ENCODE measurements around the gene TMEM132A. TPM values are rescaled to one million over a fixed set of nuclear protein-coding genes. Genes with fewer than 3 reads are reported as not detected.

TMEM132A gene
- total RNA-seq, 1 donor from 2014 or later, result 22.6 TPM

DNA sequence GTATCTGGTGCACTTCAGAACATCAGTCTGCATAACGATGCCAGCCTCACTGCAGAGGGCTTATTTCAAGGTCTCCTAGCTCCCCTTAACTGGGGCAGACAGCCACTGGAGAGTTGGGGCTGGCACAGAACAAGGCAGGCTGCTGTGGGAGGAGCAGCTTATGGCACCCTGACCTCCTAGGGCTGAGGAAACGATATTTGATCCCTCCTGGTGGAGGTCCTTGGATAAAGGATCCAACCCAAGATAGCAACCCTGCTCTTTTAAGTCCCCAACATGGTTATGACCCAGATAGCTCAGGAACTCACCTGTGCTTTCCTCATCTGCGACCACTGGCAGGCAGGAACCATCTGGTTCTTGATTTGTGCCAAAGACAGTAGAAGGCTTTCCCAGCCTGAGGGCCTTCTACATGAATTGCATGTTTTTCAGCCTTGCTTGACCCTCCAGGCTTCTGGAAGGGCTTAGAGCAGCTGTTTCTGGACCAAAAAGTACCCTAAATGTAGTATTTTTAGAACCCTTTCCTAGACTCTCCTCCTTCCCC, 7.5 kb upstream of the TMEM132A start:
- Histone ChIP-seq H3K4me3 (ENCODE audit: low read depth, low read length) (no peak overlapping the region), H3K27me3 (ENCODE audit: control insufficient read depth, insufficient read depth, low read length) (no peaks in the 10 kb centered on the region), H3K36me3 (ENCODE audit: control insufficient read depth, insufficient read depth, low read length) (peaks cover 12% of the 10 kb centered on the region)
- FAIRE-seq (no peak), DNase-seq (ENCODE audit: low read depth) (no peak)
- TF ChIP-seq CTCF (IDR thresholded peaks at IDR 0.05; ENCODE audit: insufficient read depth, low read length, severe bottlenecking), result no peak

GRCh38 chr11:60917267-60917666, 7.0 kb upstream of the TMEM132A start:
- DNase-seq (ENCODE audit: low read depth) (peak; percentile 98), FAIRE-seq (no peak)
- TF ChIP-seq CTCF (IDR thresholded peaks at IDR 0.05; ENCODE audit: insufficient read depth, low read length, severe bottlenecking), result no peak
- Histone ChIP-seq H3K27me3 (ENCODE audit: control insufficient read depth, insufficient read depth, low read length) (no peaks in the 10 kb centered on the region), H3K4me3 (ENCODE audit: low read depth, low read length) (no peak overlapping the region), H3K36me3 (ENCODE audit: control insufficient read depth, insufficient read depth, low read length) (peaks cover 12% of the 10 kb centered on the region)

DNA sequence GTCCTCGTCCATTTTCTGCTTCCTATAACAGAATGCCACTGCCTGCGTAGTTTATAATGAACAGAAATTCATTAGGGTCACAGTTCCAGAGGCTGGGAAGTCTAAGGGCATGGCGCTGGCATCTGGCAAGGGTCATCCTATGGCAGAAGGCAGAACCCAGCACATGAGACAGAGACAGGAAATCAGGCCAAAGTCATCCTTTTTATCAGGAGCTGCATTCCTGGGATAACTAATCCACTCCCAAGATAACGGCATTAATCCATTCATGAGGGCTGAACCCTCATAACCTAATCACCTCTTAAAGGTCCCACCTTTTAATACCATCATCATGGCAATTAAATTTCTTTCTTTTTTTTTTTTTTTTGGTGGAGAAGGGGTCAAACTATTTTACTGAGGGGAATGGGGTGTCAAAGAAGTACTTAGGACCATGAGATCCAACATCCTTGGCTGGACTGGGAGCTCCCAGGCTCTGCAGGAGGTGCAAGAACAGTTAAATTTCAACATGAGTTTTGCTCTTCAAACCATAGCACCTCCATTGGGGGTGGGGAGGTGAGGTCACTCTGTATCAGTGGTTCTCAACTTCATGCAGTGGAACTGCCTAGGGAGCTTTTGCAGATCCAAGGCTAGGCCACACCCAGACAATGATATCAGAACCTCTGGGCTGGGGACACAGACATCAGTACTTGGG, 5.9 kb upstream of the TMEM132A start:
- no peak for TF ChIP-seq CTCF (IDR thresholded peaks at IDR 0.05; ENCODE audit: insufficient read depth, low read length, severe bottlenecking)
- H3K36me3 ChIP-seq (ENCODE audit: control insufficient read depth, insufficient read depth, low read length), result peaks cover 15% of the 10 kb centered on the region
- DNase-seq (ENCODE audit: low read depth) (peak; percentile 56), FAIRE-seq (no peak)
- no peak overlapping the region for H3K4me3 ChIP-seq (ENCODE audit: low read depth, low read length)
- H3K27me3 ChIP-seq (ENCODE audit: control insufficient read depth, insufficient read depth, low read length), result no peaks in the 10 kb centered on the region

DNA sequence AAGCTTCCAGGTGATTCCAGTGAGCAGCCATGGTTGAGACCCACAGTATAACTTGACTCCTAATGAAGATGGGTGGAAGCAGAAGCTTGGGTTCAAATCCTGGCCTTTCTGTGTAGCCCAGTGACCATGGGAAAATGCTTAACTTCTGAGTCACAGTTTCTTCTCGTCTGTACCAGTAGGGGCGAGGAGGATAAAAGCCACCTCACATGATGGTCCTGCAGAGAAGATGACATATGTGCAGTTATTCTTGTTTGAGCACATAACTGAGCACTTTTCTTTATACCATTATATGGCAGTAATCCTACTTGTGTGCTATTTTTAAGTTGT, 5.4 kb upstream of the TMEM132A start:
- H3K4me3 ChIP-seq (ENCODE audit: low read depth, low read length), result no peak overlapping the region
- FAIRE-seq, result no peak
- DNase-seq (ENCODE audit: low read depth), result peak; percentile 67
- TF ChIP-seq CTCF (IDR thresholded peaks at IDR 0.05; ENCODE audit: insufficient read depth, low read length, severe bottlenecking), result no peak
- peaks cover 15% of the 10 kb centered on the region for H3K36me3 ChIP-seq (ENCODE audit: control insufficient read depth, insufficient read depth, low read length)
- H3K27me3 ChIP-seq (ENCODE audit: control insufficient read depth, insufficient read depth, low read length), result no peaks in the 10 kb centered on the region

GRCh38 chr11:60919320-60919719, 4.9 kb upstream of the TMEM132A start:
- Histone ChIP-seq H3K27me3 (ENCODE audit: control insufficient read depth, insufficient read depth, low read length) (no peaks in the 10 kb centered on the region), H3K4me3 (ENCODE audit: low read depth, low read length) (no peak overlapping the region), H3K36me3 (ENCODE audit: control insufficient read depth, insufficient read depth, low read length) (peaks cover 15% of the 10 kb centered on the region)
- no peak for TF ChIP-seq CTCF (IDR thresholded peaks at IDR 0.05; ENCODE audit: insufficient read depth, low read length, severe bottlenecking)
- FAIRE-seq, result no peak
- peak; percentile 60 for DNase-seq (ENCODE audit: low read depth)

GRCh38 chr11:60919956-60920355, 4.3 kb upstream of the TMEM132A start:
- Histone ChIP-seq H3K36me3 (ENCODE audit: control insufficient read depth, insufficient read depth, low read length) (peaks cover 15% of the 10 kb centered on the region), H3K4me3 (ENCODE audit: low read depth, low read length) (no peak overlapping the region), H3K27me3 (ENCODE audit: control insufficient read depth, insufficient read depth, low read length) (no peaks in the 10 kb centered on the region)
- no peak for FAIRE-seq
- TF ChIP-seq CTCF (IDR thresholded peaks at IDR 0.05; ENCODE audit: insufficient read depth, low read length, severe bottlenecking), result no peak
- DNase-seq (ENCODE audit: low read depth), result no peak
